NCI-H2196 treated with DMSO at 0.1 percent for 48 hours (cell line): Measurements from ENCODE around the gene SCO2.

Experiments used
- DNase-seq: peaks from one replicate; lab custom pipeline; 2025; ENCODE audit not compliant: unreplicated experiment; lab: John Stamatoyannopoulos, UW

Gene SCO2

DNA sequence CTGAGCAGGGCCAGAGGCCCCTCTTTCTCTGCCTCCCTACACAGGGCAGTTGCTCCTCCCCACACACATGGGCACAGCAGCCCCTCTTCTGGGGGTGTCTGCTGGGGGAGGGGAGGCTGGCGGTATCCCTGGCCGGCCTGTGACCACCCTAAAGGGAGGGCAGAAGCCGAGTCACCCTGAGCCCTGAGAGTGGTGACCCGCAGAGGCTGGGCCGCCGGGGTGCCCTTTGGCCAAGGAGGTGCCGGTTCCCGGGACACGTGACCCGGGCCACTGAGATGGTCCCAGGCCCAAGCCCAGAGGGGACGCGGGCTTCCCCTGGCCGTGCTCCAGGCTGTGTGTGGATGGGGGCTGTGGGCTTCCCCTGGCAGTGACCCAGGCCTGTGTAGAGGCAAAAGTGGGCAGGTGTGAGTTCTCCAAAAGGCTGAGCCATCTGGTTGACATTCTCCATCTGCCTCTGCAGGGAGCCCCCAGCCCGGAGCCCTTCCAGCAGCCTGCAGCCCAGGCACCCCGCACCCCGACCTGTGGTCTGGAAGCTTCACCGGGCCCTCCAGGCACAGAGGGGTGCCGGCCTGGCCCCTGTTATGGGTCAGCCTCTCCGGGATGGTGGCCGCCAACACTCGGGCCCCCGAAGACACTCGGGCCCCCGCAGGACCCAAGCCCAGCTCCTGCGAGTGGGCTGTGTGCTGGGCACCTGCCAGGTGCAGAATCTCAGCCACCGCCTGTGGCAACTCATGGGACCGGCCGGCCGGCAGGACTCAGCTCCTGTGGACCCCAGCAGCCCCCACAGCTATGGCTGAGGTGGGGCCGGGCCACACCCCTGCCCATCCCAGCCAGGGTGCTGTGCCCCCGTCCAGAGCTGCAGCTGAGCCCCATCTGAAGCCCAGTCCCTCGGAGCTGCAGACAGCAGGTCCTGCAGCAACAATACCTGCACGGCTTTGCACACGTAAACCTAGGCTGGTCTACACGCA, 43.0 kb downstream of the SCO2 start:
- no peak for DNase-seq

- DNase-seq: no peak
These were observed 43.8 kb downstream of the SCO2 start, which contains the start of gene ADM2 for GRCh38 chr22:50481440-50482106. ADM2 (plus strand) TSS chr22:50481543; CDS start chr22:50481848, 305 bp downstream.

GRCh38 chr22:50481045-50481439, 44.4 kb downstream of the SCO2 start:
- DNase-seq: no peak

- no peak for DNase-seq
These were observed 45.7 kb downstream of the SCO2 start for GRCh38 chr22:50479721-50480120.

DNA sequence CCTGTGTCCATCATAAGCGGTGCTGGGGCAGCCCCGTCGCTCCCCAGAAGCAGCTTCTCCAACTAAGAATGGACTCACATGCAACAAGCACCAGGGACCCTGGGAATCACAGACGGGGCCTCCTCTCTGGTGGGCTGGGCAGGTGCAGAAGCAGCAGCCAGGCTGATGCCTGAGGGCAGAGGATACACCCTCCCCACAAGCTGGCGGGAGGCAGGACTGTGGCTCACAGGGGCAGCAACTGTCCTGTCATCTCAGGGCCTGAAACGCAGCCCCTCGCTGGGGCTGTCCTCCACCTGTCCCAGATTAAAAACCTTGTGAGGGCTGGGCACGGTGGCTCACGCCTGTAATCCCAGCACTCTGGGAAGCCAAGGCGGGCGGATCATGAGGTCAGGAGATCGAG, 47.5 kb downstream of the SCO2 start:
- no peak for DNase-seq

DNA sequence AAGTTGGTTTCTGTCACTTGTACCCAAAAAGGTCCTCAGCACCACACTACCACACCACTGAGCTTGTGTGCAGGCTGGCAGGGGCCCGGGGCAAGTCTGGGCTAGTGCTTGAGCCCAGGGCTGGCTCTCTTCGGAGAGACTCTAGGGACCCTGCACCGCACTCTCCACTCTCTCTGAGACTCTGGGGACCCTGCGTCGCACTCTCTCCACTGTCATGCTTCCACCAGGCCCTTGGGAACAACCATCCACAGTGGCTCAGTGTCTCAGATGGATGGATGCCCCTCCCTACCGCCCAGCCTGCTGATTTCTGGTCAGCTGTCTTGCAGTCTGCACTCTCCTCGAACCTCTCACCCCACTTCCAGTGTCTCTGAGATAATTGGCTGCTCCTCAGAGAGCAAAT, 48.5 kb downstream of the SCO2 start:
- no peak for DNase-seq

DNA sequence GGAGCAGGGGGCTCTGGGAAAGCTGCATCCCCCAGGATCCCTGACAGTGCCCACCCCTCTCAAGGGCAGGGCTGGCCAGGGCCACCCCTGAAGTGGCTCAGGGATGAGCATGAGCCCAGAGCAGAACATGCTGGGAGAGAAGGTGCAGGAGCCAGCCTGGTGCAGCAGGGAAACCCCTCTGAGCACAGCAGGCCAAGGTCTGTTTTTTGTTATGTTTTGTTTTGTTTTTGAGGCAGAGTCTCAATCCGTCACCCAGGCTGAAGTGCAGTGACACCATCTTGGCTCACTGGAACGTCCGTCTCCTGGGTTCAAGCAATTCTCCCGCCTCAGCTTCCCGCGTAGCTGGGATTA, 49.8 kb downstream of the SCO2 start:
- DNase-seq: no peak

GRCh38 chr22:50474710-50475651, 50.4 kb downstream of the SCO2 start, which contains the start of gene SBF1:
SBF1 (minus strand) TSS chr22:50475035; CDS start chr22:50474840, 195 bp downstream.
- peak; percentile 66 for DNase-seq

- DNase-seq: no peak
These were observed 51.3 kb downstream of the SCO2 start for GRCh38 chr22:50473855-50474671.
